Measurements from ENCODE around the gene IFNAR1. TPM values are rescaled to one million over a fixed set of nuclear protein-coding genes. Genes with fewer than 3 reads are reported as not detected.
A peak's percentile ranks its signal among the peaks of the same experiment; 100 is the strongest.

IFNAR1 gene
- total RNA-seq, 1 donor from 2014 or later = 24.4 TPM

DNA sequence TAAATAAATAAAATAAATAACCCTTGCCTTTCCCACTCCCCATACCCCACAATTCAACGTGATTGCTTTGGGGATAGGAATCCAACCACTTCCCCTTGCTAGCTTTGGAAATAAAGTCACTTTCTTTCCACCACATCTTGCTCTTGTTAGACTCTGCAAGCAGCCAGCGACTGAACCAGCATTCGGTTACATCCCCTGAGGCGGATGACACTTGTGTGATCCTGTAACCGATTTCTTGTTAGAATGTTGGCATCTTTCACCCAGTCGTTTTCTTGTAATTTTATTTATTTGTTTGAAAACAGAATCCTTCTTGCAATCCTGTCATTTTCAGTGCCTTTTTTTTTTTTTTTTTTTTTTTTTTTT is 76.8 kb downstream of the IFNAR1 start:
- H3K27me3 ChIP-seq (ENCODE audit: low read depth) = no peaks in the 10 kb centered on the region
- no peaks in the 10 kb centered on the region for H3K9me3 ChIP-seq (replicated peaks)
- peak overlapping the region; percentile 96 for H3K4me3 ChIP-seq
- TF ChIP-seq, protein P1, sequence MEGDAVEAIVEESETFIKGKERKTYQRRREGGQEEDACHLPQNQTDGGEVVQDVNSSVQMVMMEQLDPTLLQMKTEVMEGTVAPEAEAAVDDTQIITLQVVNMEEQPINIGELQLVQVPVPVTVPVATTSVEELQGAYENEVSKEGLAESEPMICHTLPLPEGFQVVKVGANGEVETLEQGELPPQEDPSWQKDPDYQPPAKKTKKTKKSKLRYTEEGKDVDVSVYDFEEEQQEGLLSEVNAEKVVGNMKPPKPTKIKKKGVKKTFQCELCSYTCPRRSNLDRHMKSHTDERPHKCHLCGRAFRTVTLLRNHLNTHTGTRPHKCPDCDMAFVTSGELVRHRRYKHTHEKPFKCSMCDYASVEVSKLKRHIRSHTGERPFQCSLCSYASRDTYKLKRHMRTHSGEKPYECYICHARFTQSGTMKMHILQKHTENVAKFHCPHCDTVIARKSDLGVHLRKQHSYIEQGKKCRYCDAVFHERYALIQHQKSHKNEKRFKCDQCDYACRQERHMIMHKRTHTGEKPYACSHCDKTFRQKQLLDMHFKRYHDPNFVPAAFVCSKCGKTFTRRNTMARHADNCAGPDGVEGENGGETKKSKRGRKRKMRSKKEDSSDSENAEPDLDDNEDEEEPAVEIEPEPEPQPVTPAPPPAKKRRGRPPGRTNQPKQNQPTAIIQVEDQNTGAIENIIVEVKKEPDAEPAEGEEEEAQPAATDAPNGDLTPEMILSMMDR (IDR thresholded peaks at IDR 0.05; ENCODE audit: borderline replicate concordance) = no peak
- peak overlapping the region; percentile 95 for H3K27ac ChIP-seq (replicated peaks)
- DNase-seq = no peak
- no peaks in the 10 kb centered on the region for H3K36me3 ChIP-seq
- peaks cover 43% of the 10 kb centered on the region for H3K4me1 ChIP-seq
- intact Hi-C loops (cut with micrococcal nuclease) = no loop called here

DNA sequence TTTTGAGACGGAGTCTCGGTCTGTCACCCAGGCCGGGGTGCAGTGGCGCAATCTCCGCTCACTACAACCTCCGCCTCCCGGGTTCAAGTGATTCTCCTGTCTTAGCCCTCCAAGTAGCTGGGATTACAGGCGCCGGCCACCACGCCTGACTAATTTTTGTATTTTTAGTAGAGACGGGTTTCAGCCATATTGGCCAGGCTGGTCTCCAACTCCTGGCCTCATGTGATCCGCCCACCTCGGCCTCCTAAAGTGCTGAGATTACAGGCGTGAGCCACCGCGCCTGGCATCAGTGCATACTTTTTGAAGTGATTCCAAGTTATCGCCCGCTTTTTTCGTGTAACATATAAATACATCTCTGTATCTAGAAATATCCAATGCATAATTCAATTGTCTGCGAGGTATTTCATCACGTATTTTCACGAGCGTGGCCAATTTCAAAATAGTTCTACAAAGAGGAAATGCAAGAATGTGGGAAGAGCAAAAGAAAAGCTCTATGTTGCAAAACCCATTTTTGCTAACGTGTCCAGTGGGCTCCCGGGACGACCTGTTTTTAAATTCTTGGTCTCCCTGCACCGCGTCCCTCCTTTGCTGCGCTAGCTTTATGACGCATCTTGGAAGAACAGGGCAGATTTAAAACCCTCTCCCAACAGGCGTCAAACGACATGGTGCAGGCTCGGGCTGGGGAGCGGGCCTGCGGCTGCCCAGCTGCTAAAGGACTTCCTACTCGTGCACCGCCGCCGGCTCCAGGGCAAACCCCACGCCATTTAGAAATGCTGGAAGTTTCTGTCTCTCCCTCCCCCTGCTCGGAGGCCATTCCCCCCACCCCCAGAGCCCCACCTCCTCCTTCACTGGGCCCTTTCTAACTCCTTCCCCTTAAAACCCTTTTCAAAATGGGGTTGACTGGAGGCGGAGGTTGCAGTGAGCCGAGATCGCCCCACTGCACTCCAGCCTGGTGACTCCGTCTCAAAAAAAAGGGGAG is 77.5 kb downstream of the IFNAR1 start:
- Histone ChIP-seq H3K4me3 (peak overlapping the region; percentile 96), H3K27ac (replicated peaks) (peak overlapping the region; percentile 95), H3K36me3 (no peaks in the 10 kb centered on the region), H3K27me3 (ENCODE audit: low read depth) (no peaks in the 10 kb centered on the region), H3K9me3 (replicated peaks) (no peaks in the 10 kb centered on the region), H3K4me1 (peaks cover 43% of the 10 kb centered on the region)
- TF ChIP-seq, protein P1 (IDR thresholded peaks at IDR 0.05; ENCODE audit: borderline replicate concordance) = no peak
- peak; percentile 65 for DNase-seq
- intact Hi-C loops (cut with micrococcal nuclease) = no loop called here

DNA sequence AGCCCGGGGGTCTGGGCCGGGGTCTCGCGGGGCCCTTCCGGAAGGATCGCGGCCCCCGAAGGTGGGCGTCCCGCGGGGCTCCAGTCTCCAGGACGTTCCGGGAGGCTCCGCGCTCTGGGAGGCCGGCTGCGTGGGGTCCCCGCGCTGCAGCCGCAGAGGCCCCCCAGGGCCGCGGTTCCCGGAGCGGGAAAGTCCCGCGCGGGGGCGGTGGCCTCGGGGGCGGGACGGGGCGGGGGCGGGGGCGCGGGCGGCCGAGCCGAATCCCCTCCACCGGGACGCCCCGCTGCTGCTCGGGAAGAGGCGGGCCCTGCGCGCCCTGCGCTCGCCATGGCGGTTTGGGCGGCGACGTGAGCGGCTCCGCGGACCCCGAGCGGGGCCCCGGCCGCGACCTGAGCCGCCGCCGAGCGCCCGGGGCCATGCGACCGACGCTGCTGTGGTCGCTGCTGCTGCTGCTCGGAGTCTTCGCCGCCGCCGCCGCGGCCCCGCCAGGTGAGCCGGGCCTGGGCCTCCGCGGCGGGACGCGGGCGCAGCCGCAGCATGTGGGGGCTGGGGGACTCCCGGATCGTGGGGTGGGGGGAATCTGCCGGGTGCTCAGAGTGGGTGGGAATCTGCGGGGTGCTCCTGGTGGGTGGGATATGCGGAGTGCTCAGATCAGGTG is 78.5 kb downstream of the IFNAR1 start, which contains the start of gene IFNGR2:
Gene IFNGR2, plus strand, starts transcription at position 286 of the 658 bp plus-strand sequence. Its CDS starts 131 bp downstream, at position 417.
- peak within 1 kb of the TSS; percentile 95 for H3K27ac ChIP-seq (replicated peaks)
- peaks cover 47% of the 10 kb centered on the region for H3K4me1 ChIP-seq
- no peaks in the 10 kb centered on the region for H3K36me3 ChIP-seq
- no peaks in the 10 kb centered on the region for H3K9me3 ChIP-seq (replicated peaks)
- H3K27me3 ChIP-seq (ENCODE audit: low read depth) = no peaks in the 10 kb centered on the region
- intact Hi-C loops (cut with micrococcal nuclease) = no loop called here
- H3K4me3 ChIP-seq = peak within 1 kb of the TSS; percentile 96
- TF ChIP-seq, protein P1 (IDR thresholded peaks at IDR 0.05; ENCODE audit: borderline replicate concordance) = no peak
- peak; percentile 50 for DNase-seq

DNA sequence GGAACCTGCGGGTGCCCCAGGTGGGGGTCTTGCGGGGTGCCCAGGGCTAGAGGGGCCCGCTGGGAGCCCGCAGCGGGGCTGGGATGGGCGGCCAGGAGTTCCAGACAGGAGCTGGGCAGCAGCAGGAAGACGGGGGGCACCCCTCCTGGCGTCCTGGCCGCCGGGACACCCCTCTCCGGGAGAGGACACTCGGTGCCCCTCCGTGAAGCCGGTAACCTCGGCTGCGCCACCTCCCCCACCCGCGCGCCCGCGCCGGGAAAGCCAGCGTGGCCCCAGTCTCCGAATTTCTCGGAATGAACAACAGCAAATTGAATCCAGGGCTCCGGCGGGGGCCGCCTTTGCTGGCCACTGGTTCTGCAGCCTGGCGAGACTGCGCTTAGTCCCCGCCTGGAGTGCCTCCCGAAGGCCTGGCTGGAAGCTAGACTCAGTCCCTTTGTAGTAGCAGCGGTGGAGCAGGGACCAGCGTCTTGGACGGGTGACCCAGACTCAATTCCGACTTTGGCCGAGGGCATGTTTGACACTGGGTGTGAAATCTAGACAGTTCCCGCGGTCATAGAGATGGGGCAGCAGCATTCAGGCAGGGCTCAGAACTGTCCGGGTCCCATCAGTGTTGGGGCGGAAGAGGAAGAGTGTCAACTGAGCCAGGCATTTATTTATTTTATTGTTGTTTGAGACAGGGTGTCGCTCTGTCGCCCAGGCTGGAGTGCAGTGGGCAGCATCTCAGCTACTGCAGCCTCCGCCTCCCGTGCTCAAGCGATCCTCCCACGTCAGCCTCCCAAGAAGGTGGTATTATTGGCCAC is 79.2 kb downstream of the IFNAR1 start:
- Histone ChIP-seq H3K4me1 (peaks cover 47% of the 10 kb centered on the region), H3K27ac (replicated peaks) (peak overlapping the region; percentile 95), H3K9me3 (replicated peaks) (no peaks in the 10 kb centered on the region), H3K4me3 (peak overlapping the region; percentile 96), H3K27me3 (ENCODE audit: low read depth) (no peaks in the 10 kb centered on the region), H3K36me3 (no peaks in the 10 kb centered on the region)
- DNase-seq = peak; percentile 64
- TF ChIP-seq, protein P1 (IDR thresholded peaks at IDR 0.05; ENCODE audit: borderline replicate concordance) = peak; percentile 23
- intact Hi-C loops (cut with micrococcal nuclease) = no loop called here

DNA sequence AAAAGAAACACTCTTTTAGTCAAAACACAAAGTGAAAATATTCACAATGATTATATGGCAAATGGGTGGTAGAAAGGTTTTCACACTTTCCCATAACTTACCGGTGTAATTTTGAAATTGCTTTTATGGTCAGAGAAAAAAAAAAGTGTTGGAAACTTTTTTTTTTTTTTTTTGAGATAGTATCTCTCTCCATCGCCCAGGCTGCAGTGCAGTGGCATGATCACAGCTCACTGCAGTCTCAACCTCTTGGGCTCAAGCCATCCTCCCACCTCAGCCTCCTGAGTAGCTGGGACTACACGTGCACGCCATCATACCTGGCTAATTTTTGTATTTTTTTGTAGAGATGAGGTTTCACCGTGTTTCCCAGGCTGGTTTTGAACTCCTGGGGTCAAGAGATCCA is 81.7 kb downstream of the IFNAR1 start:
- TF ChIP-seq, protein P1 (IDR thresholded peaks at IDR 0.05; ENCODE audit: borderline replicate concordance) = no peak
- Histone ChIP-seq H3K27me3 (ENCODE audit: low read depth) (no peaks in the 10 kb centered on the region), H3K27ac (replicated peaks) (peak overlapping the region; percentile 12), H3K9me3 (replicated peaks) (no peaks in the 10 kb centered on the region), H3K4me3 (no peak overlapping the region), H3K4me1 (peaks cover 57% of the 10 kb centered on the region), H3K36me3 (no peaks in the 10 kb centered on the region)
- intact Hi-C loops (cut with micrococcal nuclease) = no loop called here
- DNase-seq = no peak
